Upper lobe of left lung (tissue), 6 donors: ENCODE results near the gene RNF214. TPM values are rescaled to one million over a fixed set of nuclear protein-coding genes. Genes with fewer than 3 reads are reported as not detected.
"Not testable (repeated sequence)": the region's sequence is repeated elsewhere in the genome, so short reads cannot be mapped to it uniquely, and the experiment has no call there.

Experiments
- ATAC-seq, 2 donors: fragments of 200-7000 bp; cut with Tn5 transposase; one replicate each; pipeline ENCODE4 v1.9.1; 2022; ENCODE audit warnings: mild to moderate bottlenecking in 2 of 2, moderate library complexity in 2 of 2; ENCODE audit not compliant: low FRiP score in 2 of 2
- DNase-seq, 2 donors: peaks; one replicate each; pipeline ENCODE4 v3.0.0-alpha.2; 2019 to 2020
- H3K27ac ChIP-seq, 4 donors: fragments of 200-600 bp; sonication (generic); one replicate each; pipeline ENCODE4 v1.5.1; 2016 to 2019
- H3K27me3 ChIP-seq, 4 donors: fragments of 200-600 bp; sonication (generic); one replicate each; pipeline ENCODE4 v1.5.1; 2017 to 2019
- H3K36me3 ChIP-seq, 4 donors: fragments of 200-600 bp; sonication (generic); one replicate each; pipeline ENCODE4 v1.5.1; 2016 to 2019
- H3K4me1 ChIP-seq, 4 donors: fragments of 200-600 bp; sonication (generic); one replicate each; pipeline ENCODE4 v1.5.1; 2018 to 2019
- H3K4me3 ChIP-seq, 4 donors: fragments of 200-600 bp; sonication (generic); one replicate each; pipeline ENCODE4 v1.5.1; 2017 to 2019; ENCODE audit warnings: mild to moderate bottlenecking in 2 of 4, moderate library complexity in 1 of 4
- H3K9me3 ChIP-seq, 4 donors: fragments of 200-600 bp; sonication (generic); one replicate each; pipeline ENCODE4 v1.5.1; 2018 to 2019
- EP300 ChIP-seq, 4 donors: sonication (generic); formaldehyde crosslinking; IDR thresholded peaks; one replicate each; pipeline ENCODE4 v1.5.1; 2017; ENCODE audit warnings: antibody characterized with exemption in 4 of 4, control low read depth in 2 of 4
- POLR2A ChIP-seq, 4 donors: fragments of 450-650 bp; IDR thresholded peaks; one replicate each; pipeline ENCODE4 v1.5.1; 2016 to 2017; ENCODE audit warnings: antibody characterized with exemption in 4 of 4, mild to moderate bottlenecking in 2 of 4
- POLR2AphosphoS5 ChIP-seq, 2 donors: sonication (generic); formaldehyde crosslinking; IDR thresholded peaks; one replicate each; pipeline ENCODE4 v1.5.1; 2017; ENCODE audit warnings: antibody characterized with exemption in 2 of 2
- WGBS, 2 donors: methylation state at CpG; one replicate each; pipeline ENCODE4 v1.1.5; 2017 to 2018; 5-methylcytosine and 5-hydroxymethylcytosine counted together
- total RNA-seq, 6 donors: library from RNA; depleted of rRNA in 4 of 6; stranded (reverse); fragments of >200 nt in 4 of 6; gene quantifications; one replicate each; pipeline versions ENCODE4 v1.1.0 to v1.2.1, GENCODE V29; 2016 to 2021
- TF ChIP-seq, protein P1 (sequence below), 6 experiments: fragments of 450-650 bp in 4 of 6; fragments of 200-600 bp in 2 of 6; sonication (generic) in 2 of 6; IDR thresholded peaks; one replicate each; pipeline ENCODE4 v1.5.1; 2016 to 2019; ENCODE audit warnings: antibody characterized with exemption in 6 of 6
- donor health status: DM: no; HTN: no; CAD: no; lungs with moderate emphysema.
- donor health status: DM: no; HTN: yes; CAD: no; lungs with severe emphysema.

Gene RNF214
- total RNA-seq, 6 donors from 2014 or later: 9.0 to 24.1 (median 19.8) TPM

GRCh38 chr11:117316197-117316961 lies 83.9 kb downstream of the RNF214 start, which contains the start of gene BACE1:
Gene BACE1 (minus strand): TSS chr11:117316256. CDS start chr11:117315795, 461 bp downstream.
- 14 to 22% methylated on average over 14 to 23 of the region's 29 CpGs for WGBS, 2 donors
- H3K4me3 ChIP-seq: peak within 1 kb of the TSS; percentile 74 to 96 (median 84)
- peak within 1 kb of the TSS in 3 of 4 donors; percentile 44 to 75 (median 54) for H3K27ac ChIP-seq
- H3K36me3 ChIP-seq: no peaks in the 10 kb centered on the region
- DNase-seq (peak in 1 of 2 donors; percentile 78), ATAC-seq (peak; percentile 90 to 94)
- H3K4me1 ChIP-seq: peaks cover 22 to 29% (median 25%) of the 10 kb centered on the region in 4 donors
- no peaks in the 10 kb centered on the region for H3K9me3 ChIP-seq
- H3K27me3 ChIP-seq: no peaks in the 10 kb centered on the region
- TF ChIP-seq, protein P1, sequence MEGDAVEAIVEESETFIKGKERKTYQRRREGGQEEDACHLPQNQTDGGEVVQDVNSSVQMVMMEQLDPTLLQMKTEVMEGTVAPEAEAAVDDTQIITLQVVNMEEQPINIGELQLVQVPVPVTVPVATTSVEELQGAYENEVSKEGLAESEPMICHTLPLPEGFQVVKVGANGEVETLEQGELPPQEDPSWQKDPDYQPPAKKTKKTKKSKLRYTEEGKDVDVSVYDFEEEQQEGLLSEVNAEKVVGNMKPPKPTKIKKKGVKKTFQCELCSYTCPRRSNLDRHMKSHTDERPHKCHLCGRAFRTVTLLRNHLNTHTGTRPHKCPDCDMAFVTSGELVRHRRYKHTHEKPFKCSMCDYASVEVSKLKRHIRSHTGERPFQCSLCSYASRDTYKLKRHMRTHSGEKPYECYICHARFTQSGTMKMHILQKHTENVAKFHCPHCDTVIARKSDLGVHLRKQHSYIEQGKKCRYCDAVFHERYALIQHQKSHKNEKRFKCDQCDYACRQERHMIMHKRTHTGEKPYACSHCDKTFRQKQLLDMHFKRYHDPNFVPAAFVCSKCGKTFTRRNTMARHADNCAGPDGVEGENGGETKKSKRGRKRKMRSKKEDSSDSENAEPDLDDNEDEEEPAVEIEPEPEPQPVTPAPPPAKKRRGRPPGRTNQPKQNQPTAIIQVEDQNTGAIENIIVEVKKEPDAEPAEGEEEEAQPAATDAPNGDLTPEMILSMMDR (IDR thresholded peaks at IDR 0.05): peak in 4 of 6 experiments; percentile 10 to 45 (median 18)
- TF ChIP-seq POLR2A (IDR thresholded peaks at IDR 0.05) (peak in 1 of 4 donors; percentile 34), POLR2AphosphoS5 (IDR thresholded peaks at IDR 0.05) (peak in 1 of 2 donors; percentile 58), EP300 (IDR thresholded peaks at IDR 0.05) (no peak)

GRCh38 chr11:117318738-117319137 lies 86.3 kb downstream of the RNF214 start:
- no peak overlapping the region for H3K27ac ChIP-seq
- no peak overlapping the region for H3K4me3 ChIP-seq
- TF ChIP-seq POLR2A (IDR thresholded peaks at IDR 0.05) (no peak), EP300 (IDR thresholded peaks at IDR 0.05) (no peak), POLR2AphosphoS5 (IDR thresholded peaks at IDR 0.05) (no peak)
- TF ChIP-seq, protein P1 (IDR thresholded peaks at IDR 0.05): no peak
- 91 to 92% methylated on average over 7 of the region's 7 CpGs for WGBS, 2 donors
- H3K27me3 ChIP-seq: no peaks in the 10 kb centered on the region
- H3K36me3 ChIP-seq: no peaks in the 10 kb centered on the region
- ATAC-seq: no peak
- DNase-seq: no peak
- peaks cover 22 to 27% (median 23%) of the 10 kb centered on the region in 4 donors for H3K4me1 ChIP-seq
- H3K9me3 ChIP-seq: no peaks in the 10 kb centered on the region

GRCh38 chr11:117319214-117319840 lies 86.9 kb downstream of the RNF214 start:
- DNase-seq (no peak), ATAC-seq (no peak)
- Histone ChIP-seq H3K9me3 (no peaks in the 10 kb centered on the region), H3K4me1 (peaks cover 17 to 21% (median 19%) of the 10 kb centered on the region in 4 donors), H3K27ac (no peak overlapping the region), H3K36me3 (no peaks in the 10 kb centered on the region), H3K4me3 (no peak overlapping the region), H3K27me3 (no peaks in the 10 kb centered on the region)
- 83% methylated on average over 5 of the region's 5 CpGs for WGBS, 2 donors
- TF ChIP-seq, protein P1 (IDR thresholded peaks at IDR 0.05): no peak
- TF ChIP-seq POLR2AphosphoS5 (IDR thresholded peaks at IDR 0.05): no peak
- no peak for TF ChIP-seq EP300 (IDR thresholded peaks at IDR 0.05)
- TF ChIP-seq POLR2A (IDR thresholded peaks at IDR 0.05): no peak

- H3K36me3 ChIP-seq, H3K9me3 ChIP-seq, DNase-seq, ATAC-seq, H3K27me3 ChIP-seq: not testable (repeated sequence)
- Histone ChIP-seq H3K4me1 (peaks cover 8 to 15% (median 9%) of the 10 kb centered on the region in 4 donors), H3K4me3 (peak overlapping the region in 3 of 4 donors; percentile 78 to 92 (median 85)), H3K27ac (peak overlapping the region; percentile 86 to 90 (median 88))
- WGBS, 2 donors: 7 to 10% methylated on average over 5 of the region's 5 CpGs
These were observed 94.7 kb downstream of the RNF214 start for GRCh38 chr11:117327255-117327566.

GRCh38 chr11:117327567-117328374 lies 95.3 kb downstream of the RNF214 start, which contains the start of gene CEP164:
Gene CEP164 (plus strand): TSS chr11:117327854. CDS start chr11:117338587, 10,733 bp downstream.
- TF ChIP-seq POLR2A (IDR thresholded peaks at IDR 0.05) (peak in 2 of 4 donors; percentile 50 to 67), EP300 (IDR thresholded peaks at IDR 0.05) (no peak), POLR2AphosphoS5 (IDR thresholded peaks at IDR 0.05) (peak; percentile 69 to 76)
- TF ChIP-seq, protein P1 (IDR thresholded peaks at IDR 0.05): peak in 1 of 6 experiments; percentile 8
- H3K4me3 ChIP-seq: peak within 1 kb of the TSS; percentile 55 to 92 (median 82)
- peak within 1 kb of the TSS; percentile 86 to 90 (median 88) for H3K27ac ChIP-seq
- peak; percentile 98 for ATAC-seq
- no peaks in the 10 kb centered on the region for H3K27me3 ChIP-seq
- DNase-seq: peak; percentile 95 to 97
- peaks cover 8 to 15% (median 9%) of the 10 kb centered on the region in 4 donors for H3K4me1 ChIP-seq
- no peaks in the 10 kb centered on the region for H3K36me3 ChIP-seq
- WGBS, 2 donors: 0 to 1% methylated on average over 33 to 54 of the region's 64 CpGs
- no peaks in the 10 kb centered on the region for H3K9me3 ChIP-seq
